Heart right ventricle (tissue), 16 donors: Measurements from ENCODE around the gene ABCB11. TPM values are rescaled to one million over a fixed set of nuclear protein-coding genes. Genes with fewer than 3 reads are reported as not detected.
"Not testable (repeated sequence)": the region's sequence is repeated elsewhere in the genome, so short reads cannot be mapped to it uniquely, and the experiment has no call there.

Experiments
- ATAC-seq, 8 donors: fragments of 200-7000 bp; cut with Tn5 transposase; one replicate each; pipeline ENCODE4 v1.9.1; 2020; ENCODE audit warnings: mild to moderate bottlenecking in 8 of 8, moderate library complexity in 8 of 8, moderate number of reproducible peaks in 1 of 8
- DNase-seq, 2 donors: peaks; one replicate each; pipeline ENCODE4 v3.0.0-alpha.2; 2020
- H3K27ac ChIP-seq, 10 donors: fragments of 200-600 bp; sonication (generic) in 2 of 10; one replicate each; pipeline versions ENCODE4 v1.5.0 to v1.8.0; 2020 to 2022; ENCODE audit warnings: mild to moderate bottlenecking in 3 of 10
- H3K27me3 ChIP-seq, 7 donors: fragments of 200-600 bp; one replicate each; pipeline ENCODE4 v1.8.0; 2021 to 2022; ENCODE audit warnings: mild to moderate bottlenecking in 2 of 7
- H3K36me3 ChIP-seq, 9 donors: fragments of 200-600 bp; sonication (generic) in 1 of 9; one replicate each; pipeline versions ENCODE4 v1.5.0 to v1.8.0; 2020 to 2022; ENCODE audit warnings: mild to moderate bottlenecking in 2 of 9
- H3K4me1 ChIP-seq, 9 donors: fragments of 200-600 bp; sonication (generic) in 1 of 9; one replicate each; pipeline versions ENCODE4 v1.5.0 to v1.8.0; 2020 to 2022; ENCODE audit warnings: mild to moderate bottlenecking in 4 of 9
- H3K4me3 ChIP-seq, 10 donors: fragments of 200-600 bp; sonication (generic) in 2 of 10; one replicate each; pipeline versions ENCODE4 v1.5.0 to v1.8.0; 2020 to 2022; ENCODE audit warnings: mild to moderate bottlenecking in 7 of 10, moderate library complexity in 2 of 10
- H3K9me3 ChIP-seq, 11 donors: fragments of 200-600 bp in 10 of 11; sonication (generic) in 2 of 11; one replicate each; pipeline versions ENCODE4 v1.5.0 to v1.8.0; 2013 to 2022; ENCODE audit warnings: mild to moderate bottlenecking in 2 of 11, control low read depth in 1 of 11, moderate library complexity in 1 of 11
- CTCF ChIP-seq, 9 donors: fragments of 200-600 bp; sonication (generic) in 2 of 9; IDR thresholded peaks; one replicate each; pipeline versions ENCODE4 v1.5.0 to v1.8.0; 2021 to 2022; ENCODE audit warnings: antibody characterized with exemption in 9 of 9, mild to moderate bottlenecking in 5 of 9, moderate library complexity in 1 of 9
- WGBS, 2 donors: extraction: QIAGEN DNeasy Blood & Tissue Kit; methylation state at CpG; one replicate each; pipeline ENCODE4 v1.1.7; 2013; ENCODE audit warnings: inconsistent platforms in 1 of 2; 5-methylcytosine and 5-hydroxymethylcytosine counted together
- intact Hi-C, 10 donors: fragments of 100-400 bp; cut with DNase I; formaldehyde crosslinking; loops; one replicate each; pipeline versions ENCODE4 v1.11.1 to v1.14.2; 2022
- polyA plus RNA-seq, 2 donors: library from polyadenylated mRNA; stranded (reverse); fragments of 200-250 nt; gene quantifications; one replicate each; pipeline ENCODE4 v1.2.3, GENCODE V29; 2013
- total RNA-seq, 10 donors: library from RNA; stranded (reverse); fragmentation: NEBNext Ultra II Directional in 3 of 10; extraction: Animal tissue kit (Norgen Biotek cat#: 25700) in 3 of 10; gene quantifications; one replicate each; pipeline versions ENCODE4 v1.2.1 to v1.2.4, GENCODE V29; 2021 to 2023
- donor health status: Arrhythmogenic right ventricular cardiomyopathy.
- donor health status: ischemic (EF 13 %, LVEDD 7.1; RV severe dilation, severe dysfunction).
- donor health status: healthy with polysubstance abuse.
- donor health status: DM: no; HTN: yes; CAD: no.
- donor health status: DM: no; HTN: no; CAD: no.
- donor health status: ischemic (EF 25% LVEDD 6.9; RV normal size, moderate dysfunction).
- donor health status: ischemic (EF 25% LVEDD 5.7; RV mildly dilated, moderate dysfunction).
- donor health status: healthy.
- donor health status: DM: yes; HTN: yes; CAD: no.
- donor health status: Ischemic cardiomyopathy.
- donor health status: ischemic (EF 35%, LVEDD 5.7; RV mildly dilated, moderate dysfunction).
- donor health status: nonischemic (EF 11% LVEDD 7.7; RV severe dilation, severe dysfunction).
- donor health status: DM: yes; HTN: yes; CAD: no.
- donor health status: PGD.
- donor health status: ischemic (EF 29% LVEDD 5.4; RV normal size, mild dysfunction).
- donor health status: nonischemic (EF 23%, LVEDD 6.1; RV moderate dilation, normal function).

ABCB11 gene
- total and polyA plus RNA-seq, 12 donors = 0.01 to 0.23 (median 0.06) TPM; not detected in 7

GRCh38 chr2:169015943-169016342 lies 15.2 kb downstream of the ABCB11 start:
- no peak overlapping the region for H3K4me3 ChIP-seq
- ATAC-seq (no peak), DNase-seq (no peak)
- H3K27me3 ChIP-seq = no peaks in the 10 kb centered on the region
- intact Hi-C loops = no loop called here
- H3K9me3 ChIP-seq = no peaks in the 10 kb centered on the region
- no peaks in the 10 kb centered on the region for H3K36me3 ChIP-seq
- peaks cover 0 to 18% (median 6%) of the 10 kb centered on the region in 9 donors for H3K4me1 ChIP-seq
- no peak for TF ChIP-seq CTCF (IDR thresholded peaks at IDR 0.05)
- no peak overlapping the region for H3K27ac ChIP-seq
- whole genome bisulfite sequencing, 2 donors = 65% methylated on average over 4 of the region's 4 CpGs

GRCh38 chr2:169014780-169015179 lies 16.3 kb downstream of the ABCB11 start:
- Histone ChIP-seq H3K36me3 (no peaks in the 10 kb centered on the region), H3K4me1 (peaks cover 0 to 18% (median 6%) of the 10 kb centered on the region in 9 donors), H3K4me3 (no peak overlapping the region), H3K27ac (no peak overlapping the region), H3K27me3 (no peaks in the 10 kb centered on the region), H3K9me3 (no peaks in the 10 kb centered on the region)
- TF ChIP-seq CTCF (IDR thresholded peaks at IDR 0.05) = no peak
- DNase-seq (no peak), ATAC-seq (no peak)
- intact Hi-C loops = loop anchor here in 1 of 10 donors (5.0 kb wide), 1 partner anchor 58 kb away; no protein-coding TSS in a partner anchor
- WGBS, 2 donors = 82 to 87% methylated on average over 3 of the region's 3 CpGs

- Histone ChIP-seq H3K4me1 (peaks cover 0 to 18% (median 6%) of the 10 kb centered on the region in 9 donors), H3K27me3 (no peaks in the 10 kb centered on the region), H3K4me3 (no peak overlapping the region), H3K36me3 (no peaks in the 10 kb centered on the region), H3K9me3 (no peaks in the 10 kb centered on the region), H3K27ac (no peak overlapping the region)
- ATAC-seq (no peak), DNase-seq (no peak)
- intact Hi-C loops = loop anchor here in 1 of 10 donors (5.0 kb wide), 1 partner anchor 59 kb away; no protein-coding TSS in a partner anchor
- WGBS, 2 donors = 54 to 65% methylated on average over 4 of the region's 4 CpGs
- no peak for TF ChIP-seq CTCF (IDR thresholded peaks at IDR 0.05)
Observed at GRCh38 chr2:169013628-169014026, 17.5 kb downstream of the ABCB11 start.

- intact Hi-C loops = loop anchor here in 1 of 10 donors (5.0 kb wide), 1 partner anchor 59 kb away; no protein-coding TSS in a partner anchor
- no peaks in the 10 kb centered on the region for H3K9me3 ChIP-seq
- peaks cover 0 to 18% (median 6%) of the 10 kb centered on the region in 9 donors for H3K4me1 ChIP-seq
- peak in 1 of 8 donors; percentile 5 for ATAC-seq
- H3K27me3 ChIP-seq = no peaks in the 10 kb centered on the region
- no peak for DNase-seq
- peak overlapping the region in 7 of 10 donors; percentile 5 to 78 (median 55) for H3K27ac ChIP-seq
- TF ChIP-seq CTCF (IDR thresholded peaks at IDR 0.05) = no peak
- WGBS, 2 donors = 46 to 54% methylated on average over 6 of the region's 6 CpGs
- no peaks in the 10 kb centered on the region for H3K36me3 ChIP-seq
- no peak overlapping the region for H3K4me3 ChIP-seq
Observed at GRCh38 chr2:169012812-169013627, 18.1 kb downstream of the ABCB11 start.

GRCh38 chr2:169012191-169012792 lies 18.8 kb downstream of the ABCB11 start:
- not testable (repeated sequence) for H3K36me3 ChIP-seq, H3K4me3 ChIP-seq, H3K9me3 ChIP-seq, H3K27me3 ChIP-seq
- ATAC-seq (peak; percentile 82 to 100 (median 98)), DNase-seq (peak; percentile 5 to 56)
- intact Hi-C loops = loop anchor here in 1 of 10 donors (5.0 kb wide), 1 partner anchor 60 kb away; no protein-coding TSS in a partner anchor
- Histone ChIP-seq H3K4me1 (peaks cover 0 to 21% (median 6%) of the 10 kb centered on the region in 9 donors), H3K27ac (peak overlapping the region in 7 of 10 donors; percentile 5 to 78 (median 55))
- WGBS, 2 donors = 22 to 25% methylated on average over 5 of the region's 5 CpGs
